OCI-LY7 (cell line): Measurements from ENCODE around the gene MAPK8IP1. TPM values are rescaled to one million over a fixed set of nuclear protein-coding genes. Genes with fewer than 3 reads are reported as not detected.

Experiments
- BruUV-seq: library from RNA; stranded (reverse); fragments of 400-500 nt; replicated peaks from 2 replicates; lab custom pipeline; 2021; lab: Mats Ljungman, UMichigan
- CTCF ChIA-PET: fragments of 300-600 bp; sonication (Branson Sonifier 250); formaldehyde crosslinking; loops from one replicate; lab custom pipeline; 2022; ENCODE audit warnings: antibody characterized with exemption; ENCODE audit not compliant: unreplicated experiment; lab: Charles Lee
- POLR2A ChIA-PET: fragments of 300-600 bp; sonication (Branson Sonifier 250); formaldehyde crosslinking; loops from one replicate; lab custom pipeline; 2022; ENCODE audit warnings: antibody characterized with exemption; lab: Charles Lee
- DNase-seq: peaks from one replicate; pipeline ENCODE4 v3.0.0-alpha.2; 2015; ENCODE audit warnings: low spot score
- H2AFZ ChIP-seq: fragments of 200-600 bp; sonication (generic), shearing (Covaris generic); 2 replicates; pipeline ENCODE4 v1.6.1; 2014; ENCODE audit warnings: mild to moderate bottlenecking, antibody characterized with exemption, low read length, moderate library complexity
- H3K27ac ChIP-seq: fragments of 200-600 bp; sonication (generic); 2 replicates; pipeline ENCODE4 v1.5.1; 2014; ENCODE audit warnings: mixed run types, low read depth, mild to moderate bottlenecking, moderate library complexity, low read length, inconsistent platforms; ENCODE audit not compliant: poor library complexity, severe bottlenecking
- H3K36me3 ChIP-seq: fragments of 200-600 bp; sonication (generic); 2 replicates; pipeline ENCODE4 v1.6.1; 2014; ENCODE audit warnings: mild to moderate bottlenecking, antibody characterized with exemption, low read length, moderate library complexity, mixed read lengths; ENCODE audit not compliant: insufficient read depth
- H3K4me1 ChIP-seq: fragments of 200-600 bp; sonication (generic); 2 replicates; pipeline ENCODE4 v1.5.1; 2014; ENCODE audit warnings: mild to moderate bottlenecking, low read length; ENCODE audit not compliant: insufficient read depth, poor library complexity, severe bottlenecking
- H3K4me2 ChIP-seq: fragments of 200-600 bp; sonication (generic); 2 replicates; pipeline ENCODE4 v1.6.1; 2014; ENCODE audit warnings: mild to moderate bottlenecking, low read length
- H3K4me3 ChIP-seq: fragments of 200-600 bp; sonication (generic); 2 replicates; pipeline ENCODE4 v1.5.1; 2014; ENCODE audit warnings: mild to moderate bottlenecking, low read depth, low read length; ENCODE audit not compliant: poor library complexity, severe bottlenecking
- H3K79me2 ChIP-seq: fragments of 200-600 bp; sonication (generic); 2 replicates; pipeline ENCODE4 v1.6.1; 2016; ENCODE audit warnings: low read depth, mild to moderate bottlenecking, low read length, moderate library complexity, mixed read lengths; ENCODE audit not compliant: insufficient read depth
- H3K9me2 ChIP-seq: fragments of 200-600 bp; sonication (generic); 2 replicates; pipeline ENCODE4 v1.6.1; 2016; ENCODE audit warnings: mild to moderate bottlenecking, low read length, mixed read lengths; ENCODE audit not compliant: insufficient read depth
- H3K9me3 ChIP-seq: fragments of 200-600 bp; sonication (generic); 2 replicates; pipeline ENCODE4 v1.6.1; 2014; ENCODE audit warnings: mild to moderate bottlenecking, mixed run types, low read length, mixed read lengths
- H4K20me1 ChIP-seq: fragments of 200-600 bp; sonication (generic); 2 replicates; pipeline ENCODE4 v1.6.1; 2014; ENCODE audit warnings: mild to moderate bottlenecking, antibody characterized with exemption, low read length, moderate library complexity, mixed read lengths; ENCODE audit not compliant: insufficient read depth
- EZH2phosphoT487 ChIP-seq: fragments of 200-600 bp; sonication (generic); IDR thresholded peaks from 2 replicates; pipeline ENCODE4 v1.6.1; 2018; ENCODE audit warnings: low read depth, borderline replicate concordance, mild to moderate bottlenecking, mixed run types, antibody characterized with exemption, low read length, moderate library complexity, mixed read lengths
- intact Hi-C: fragments of 100-400 bp; cut with micrococcal nuclease; formaldehyde crosslinking; loops from one replicate; pipeline ENCODE4 v1.10.0; 2022; ENCODE audit not compliant: unreplicated experiment
- total RNA-seq, 2 experiments: library from RNA; depleted of rRNA in 1 of 2; stranded (reverse); fragments of >200 nt in 1 of 2; shearing (Covaris generic) in 1 of 2; gene quantifications; 2 replicates each; pipeline ENCODE4 v1.2.3, GENCODE V29; 2014 to 2022
- TF ChIP-seq, protein P1 (sequence below): fragments of 200-600 bp; sonication (generic); conservative IDR thresholded peaks from 2 replicates; pipeline ENCODE4 v1.5.1; 2014; ENCODE audit warnings: mild to moderate bottlenecking, antibody characterized with exemption, low read length, moderate library complexity, mixed read lengths

The MAPK8IP1 gene
- total RNA-seq, 2 experiments from 2014 or later = 2.2 TPM

GRCh38 chr11:45901626-45902025 is 16.2 kb downstream of the MAPK8IP1 start:
- H3K4me1 ChIP-seq = peaks cover 13% of the 10 kb centered on the region
- H3K36me3 ChIP-seq = no peaks in the 10 kb centered on the region
- ChIA-PET CTCF (no interaction called here), POLR2A (interaction anchor here (1.2 kb wide), 1 partner anchor 64 kb away, joined by 3 read pairs; no protein-coding TSS in a partner anchor)
- no peak overlapping the region for H2AFZ ChIP-seq
- no peaks in the 10 kb centered on the region for H3K9me3 ChIP-seq
- no peaks in the 10 kb centered on the region for H3K79me2 ChIP-seq
- TF ChIP-seq, protein P1, sequence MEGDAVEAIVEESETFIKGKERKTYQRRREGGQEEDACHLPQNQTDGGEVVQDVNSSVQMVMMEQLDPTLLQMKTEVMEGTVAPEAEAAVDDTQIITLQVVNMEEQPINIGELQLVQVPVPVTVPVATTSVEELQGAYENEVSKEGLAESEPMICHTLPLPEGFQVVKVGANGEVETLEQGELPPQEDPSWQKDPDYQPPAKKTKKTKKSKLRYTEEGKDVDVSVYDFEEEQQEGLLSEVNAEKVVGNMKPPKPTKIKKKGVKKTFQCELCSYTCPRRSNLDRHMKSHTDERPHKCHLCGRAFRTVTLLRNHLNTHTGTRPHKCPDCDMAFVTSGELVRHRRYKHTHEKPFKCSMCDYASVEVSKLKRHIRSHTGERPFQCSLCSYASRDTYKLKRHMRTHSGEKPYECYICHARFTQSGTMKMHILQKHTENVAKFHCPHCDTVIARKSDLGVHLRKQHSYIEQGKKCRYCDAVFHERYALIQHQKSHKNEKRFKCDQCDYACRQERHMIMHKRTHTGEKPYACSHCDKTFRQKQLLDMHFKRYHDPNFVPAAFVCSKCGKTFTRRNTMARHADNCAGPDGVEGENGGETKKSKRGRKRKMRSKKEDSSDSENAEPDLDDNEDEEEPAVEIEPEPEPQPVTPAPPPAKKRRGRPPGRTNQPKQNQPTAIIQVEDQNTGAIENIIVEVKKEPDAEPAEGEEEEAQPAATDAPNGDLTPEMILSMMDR = no peak
- TF ChIP-seq EZH2phosphoT487 = no peak
- no peak overlapping the region for H3K4me3 ChIP-seq
- intact Hi-C loops = no loop called here
- H4K20me1 ChIP-seq = no peaks in the 10 kb centered on the region
- H3K4me2 ChIP-seq = no peak overlapping the region
- no peaks in the 10 kb centered on the region for H3K9me2 ChIP-seq
- no TSS peak for BruUV-seq
- H3K27ac ChIP-seq = no peak overlapping the region
- DNase-seq = no peak

GRCh38 chr11:45902452-45903380 is 17.3 kb downstream of the MAPK8IP1 start:
- no peaks in the 10 kb centered on the region for H3K9me3 ChIP-seq
- POLR2A ChIA-PET = no interaction called here
- H2AFZ ChIP-seq = no peak overlapping the region
- no peak overlapping the region for H3K4me2 ChIP-seq
- H3K4me1 ChIP-seq = peaks cover 13% of the 10 kb centered on the region
- H3K27ac ChIP-seq = no peak overlapping the region
- no peaks in the 10 kb centered on the region for H3K36me3 ChIP-seq
- intact Hi-C loops = no loop called here
- H3K9me2 ChIP-seq = no peaks in the 10 kb centered on the region
- TF ChIP-seq, protein P1 = no peak
- BruUV-seq = no TSS peak
- CTCF ChIA-PET = no interaction called here
- no peak overlapping the region for H3K4me3 ChIP-seq
- DNase-seq = no peak
- no peaks in the 10 kb centered on the region for H3K79me2 ChIP-seq
- no peaks in the 10 kb centered on the region for H4K20me1 ChIP-seq
